ENCODE data around the gene SMIM45.

GRCh38 chr22:42000466-42000865 lies 48.5 kb downstream of the SMIM45 start:
- TF ChIP-seq CTCF (IDR thresholded peaks at IDR 0.05) (no peak), POLR2A (IDR thresholded peaks at IDR 0.05) (no peak), POLR2AphosphoS5 (IDR thresholded peaks at IDR 0.05) (no peak)

Measured in prostate gland (tissue), 2 donors.